HG03457 (cell line): Measurements from ENCODE around the gene KDM5C.
"Not testable (repeated sequence)": the region's sequence is repeated elsewhere in the genome, so short reads cannot be mapped to it uniquely, and the experiment has no call there.

ENCODE experiments used
- ATAC-seq: cut with Tn5 transposase; IDR thresholded peaks from one replicate; pipeline ENCODE4 v1.9.1; 2021; ENCODE audit warnings: moderate number of reproducible peaks; ENCODE audit not compliant: unreplicated experiment

The KDM5C gene

GRCh38 chrX:53194308-53194707 lies 30.7 kb downstream of the KDM5C start:
- no peak for ATAC-seq

DNA sequence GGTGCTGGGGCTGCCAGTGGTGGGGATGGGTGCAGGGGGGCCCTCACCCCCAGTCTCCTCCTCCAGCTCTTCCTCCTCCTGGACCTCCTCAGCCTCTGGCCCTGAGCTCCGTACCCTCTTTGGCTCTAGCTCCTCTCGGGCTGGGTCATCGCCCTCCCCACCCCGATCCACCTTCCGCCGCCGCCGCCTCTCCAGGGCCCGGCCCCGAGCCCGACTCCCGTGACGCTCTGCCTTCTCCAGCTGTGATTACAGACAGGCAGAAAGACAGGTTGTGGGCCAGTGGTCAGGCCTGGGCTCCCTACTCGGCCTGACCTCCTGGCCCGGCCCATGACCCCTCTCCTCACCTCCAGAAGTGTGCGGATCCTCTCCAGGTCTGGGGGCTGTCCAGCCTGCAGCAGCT lies 31.9 kb downstream of the KDM5C start:
- ATAC-seq, result no peak

DNA sequence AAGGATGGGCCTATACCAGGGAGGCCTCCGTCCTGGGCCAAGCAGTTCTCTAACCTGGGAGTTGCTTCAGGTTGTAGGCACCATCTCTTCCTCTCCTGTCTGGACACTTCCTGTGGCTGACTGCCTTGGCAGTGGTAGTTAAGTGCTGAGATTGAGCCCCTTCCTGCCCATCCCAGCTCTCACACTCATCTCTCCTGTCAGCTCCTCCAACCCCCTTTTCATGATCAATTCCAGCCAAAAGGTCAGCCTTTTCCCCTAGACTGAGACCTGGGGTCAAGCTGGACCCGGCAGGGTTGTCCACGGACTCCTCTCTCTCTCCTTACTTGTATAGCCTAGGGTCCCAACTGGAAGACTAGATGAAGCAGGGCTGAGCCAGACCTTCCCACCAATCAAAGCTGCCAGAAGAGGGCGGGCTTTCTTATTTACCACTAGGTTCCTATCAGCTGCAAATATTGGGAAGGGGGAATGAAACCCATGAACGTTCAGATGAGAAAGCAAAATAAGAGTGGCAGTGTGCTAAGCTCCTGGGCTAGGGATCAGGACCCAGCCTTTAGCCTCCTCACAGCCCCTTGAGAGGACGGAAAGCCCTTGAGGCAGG lies 34.5 kb downstream of the KDM5C start:
- no peak for ATAC-seq

DNA sequence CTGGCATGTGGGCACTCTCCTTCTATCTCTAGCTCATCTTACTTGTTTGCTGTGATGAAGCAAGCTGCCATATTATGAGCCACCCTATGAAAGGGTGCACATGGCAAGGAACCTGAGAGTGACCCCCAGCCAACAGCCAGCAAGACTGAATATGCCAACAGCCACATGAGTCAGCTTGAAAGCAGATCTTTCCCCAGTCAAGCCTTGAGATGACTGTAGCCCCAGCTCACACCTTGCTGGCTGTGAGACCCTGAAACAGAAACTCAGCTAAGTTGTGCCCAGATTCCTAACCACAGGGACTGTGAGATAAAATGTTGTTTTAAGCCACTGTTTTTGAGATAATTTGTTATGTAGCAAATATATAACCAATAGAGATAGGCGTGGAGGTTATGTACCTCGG lies 36.2 kb downstream of the KDM5C start:
- ATAC-seq, result peak; percentile 82

DNA sequence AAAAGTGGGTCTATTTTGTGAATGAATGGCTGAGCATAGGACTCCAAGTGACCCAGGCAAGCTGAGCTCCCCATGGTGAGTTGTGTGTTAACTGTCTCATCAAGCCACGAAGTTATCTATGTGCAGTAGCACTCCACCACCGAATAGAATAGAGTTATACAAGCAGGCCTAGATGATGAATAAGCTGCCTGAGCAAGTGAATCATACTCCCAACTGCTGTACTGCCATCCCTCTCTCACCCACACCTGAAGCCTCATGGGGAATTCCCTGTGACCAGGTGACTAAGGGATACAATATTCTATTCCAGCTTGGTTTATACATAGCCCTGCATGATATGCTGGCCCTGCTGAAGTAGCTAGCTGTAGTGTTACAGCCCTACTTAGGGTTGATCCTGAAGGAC lies 38.7 kb downstream of the KDM5C start:
- ATAC-seq, result no peak

DNA sequence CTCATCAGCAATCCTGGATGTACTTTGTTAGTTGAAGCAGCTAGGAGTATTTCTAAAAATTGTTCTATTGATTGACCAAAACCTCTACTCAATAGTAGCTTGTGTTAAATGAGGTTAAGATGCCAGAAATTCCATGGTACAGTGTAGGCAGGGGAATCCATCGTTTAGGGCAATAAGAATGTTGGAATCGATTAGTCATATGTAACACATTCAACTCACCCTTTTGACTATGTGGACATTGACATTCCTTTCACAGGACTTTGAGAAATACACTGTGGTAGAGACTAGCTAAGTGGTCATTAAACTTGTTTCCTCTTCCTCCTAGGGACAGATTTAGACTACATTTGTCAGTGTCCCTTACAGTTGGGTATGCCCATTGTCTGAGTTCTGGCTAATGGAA lies 40.2 kb downstream of the KDM5C start:
- ATAC-seq, result no peak

DNA sequence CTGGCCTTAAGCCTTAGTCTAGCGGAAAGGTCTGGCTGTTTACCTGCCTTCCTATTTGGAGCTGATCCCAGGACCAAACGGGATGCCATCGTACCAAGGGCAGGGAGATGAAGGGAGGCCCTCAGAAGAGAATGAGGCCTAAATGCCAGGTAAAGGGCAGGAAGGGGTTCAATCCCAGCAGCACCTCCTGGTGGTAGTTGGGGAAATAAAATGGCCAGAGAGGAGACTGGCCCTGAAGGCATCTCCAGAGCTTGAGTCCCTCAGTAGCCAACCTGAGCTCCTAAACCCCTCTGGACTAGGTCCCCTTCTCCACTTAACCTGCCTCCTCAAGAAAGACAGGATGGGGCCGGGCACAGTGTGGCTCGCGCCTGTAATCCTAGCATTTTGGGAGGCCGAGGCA lies 53.7 kb downstream of the KDM5C start:
- ATAC-seq, result no peak

- ATAC-seq, result no peak
These were observed 58.9 kb downstream of the KDM5C start for GRCh38 chrX:53166103-53166502.

- not testable (repeated sequence) for ATAC-seq
These were observed 60.4 kb downstream of the KDM5C start for GRCh38 chrX:53164566-53164965.

DNA sequence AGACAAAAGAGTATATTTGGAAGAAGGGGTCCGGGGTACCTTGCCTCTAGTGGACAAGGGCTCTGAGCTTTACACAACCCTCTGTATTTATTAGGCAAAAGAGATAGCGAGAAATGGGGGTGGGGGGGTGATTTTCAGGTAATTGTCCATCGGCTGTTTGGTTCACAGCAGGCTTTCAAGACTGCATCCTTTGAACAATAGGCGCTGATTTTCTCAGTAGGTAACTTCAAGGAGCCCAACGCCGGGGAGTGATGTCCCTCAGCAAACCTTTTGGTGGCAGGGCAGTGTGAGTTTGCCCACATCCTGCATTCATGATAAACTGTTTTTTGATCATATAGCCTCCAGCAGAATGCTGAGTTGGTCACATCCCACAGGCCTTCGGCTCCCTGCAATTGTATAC lies 61.6 kb downstream of the KDM5C start:
- no peak for ATAC-seq

DNA sequence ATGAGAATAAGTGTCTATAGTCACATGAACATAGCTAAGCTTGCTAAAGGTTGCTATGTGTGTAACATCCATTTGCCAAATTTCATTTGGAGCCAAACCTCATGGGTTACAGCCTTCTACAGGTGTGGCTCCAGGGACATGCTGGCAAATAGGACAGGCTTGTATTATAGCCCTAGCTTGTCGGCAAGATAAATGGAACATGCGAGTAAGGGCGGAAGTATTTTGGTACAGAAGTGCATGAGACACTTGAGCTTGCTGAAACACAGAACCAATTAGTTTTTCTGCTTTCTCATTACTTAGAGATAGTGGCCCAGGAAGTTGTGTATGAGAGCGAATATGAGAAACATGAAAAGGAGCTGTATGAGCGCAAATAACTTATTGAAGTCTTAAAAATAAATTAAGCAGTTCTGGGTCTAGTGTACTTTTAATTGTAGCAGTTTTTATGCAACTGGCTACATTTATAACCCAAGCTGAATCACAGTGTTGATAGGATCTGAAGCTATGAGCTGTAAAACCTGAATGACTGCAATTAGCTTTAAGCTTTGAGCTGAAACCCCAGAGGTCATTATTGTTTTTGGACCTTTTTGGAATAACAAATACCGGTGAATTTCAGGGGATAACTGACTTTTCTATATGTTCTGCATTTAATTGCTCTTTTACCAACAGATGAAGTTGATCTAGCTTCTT lies 64.6 kb downstream of the KDM5C start:
- ATAC-seq, result no peak

DNA sequence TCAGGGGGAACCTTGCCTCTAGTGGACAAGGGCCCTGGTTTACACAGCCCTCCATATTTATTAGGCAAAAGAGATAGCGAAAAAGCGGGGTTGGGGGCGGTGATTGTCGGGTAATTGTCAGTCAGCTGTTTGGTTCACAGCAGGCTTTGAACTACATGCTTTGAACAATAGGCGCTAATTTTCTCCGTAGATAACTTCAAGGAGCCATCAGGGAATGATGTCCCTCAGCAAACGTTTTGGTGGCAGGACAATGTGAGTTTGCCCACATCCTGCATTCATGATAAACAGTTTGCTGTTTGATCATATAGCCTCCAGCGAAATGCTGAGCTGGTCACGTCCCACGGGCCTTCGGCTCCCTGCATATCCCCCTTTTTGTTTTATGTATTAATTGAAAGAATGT lies 65.8 kb downstream of the KDM5C start:
- no peak for ATAC-seq

DNA sequence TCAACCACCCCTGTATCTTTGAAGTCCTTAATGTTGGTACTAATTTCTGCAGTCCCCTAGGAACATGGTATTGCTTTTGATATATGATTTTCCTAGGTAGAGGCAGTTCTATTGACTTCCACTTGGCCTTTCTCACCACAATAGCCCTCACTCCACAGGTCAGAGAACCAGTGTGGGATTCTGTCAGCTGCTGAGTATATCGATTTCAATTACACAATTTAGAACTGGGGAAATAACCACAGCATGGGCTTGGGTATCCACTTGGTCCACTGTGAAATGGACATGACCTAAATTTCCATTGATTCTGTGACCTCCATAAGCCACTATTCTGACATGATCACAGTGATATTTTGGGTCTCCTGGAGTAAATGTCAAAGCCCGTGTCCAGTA lies 68.8 kb downstream of the KDM5C start:
- no peak for ATAC-seq

- no peak for ATAC-seq
These were observed 69.3 kb downstream of the KDM5C start for GRCh38 chrX:53155512-53156206.

- no peak for ATAC-seq
These were observed 71.4 kb downstream of the KDM5C start for GRCh38 chrX:53153581-53153980.
